Muscle of arm (tissue), 12 donors: Measurements from ENCODE around the gene HBG1. TPM values are rescaled to one million over a fixed set of nuclear protein-coding genes. Genes with fewer than 3 reads are reported as not detected.
"Not testable (repeated sequence)": the region's sequence is repeated elsewhere in the genome, so short reads cannot be mapped to it uniquely, and the experiment has no call there.

Experiments used
- DNase-seq: peaks from one replicate; pipeline ENCODE4 v3.0.0-alpha.2; 2013
- polyA plus RNA-seq, 12 donors: library from polyadenylated mRNA; unstranded; fragments of 120-200 nt; gene quantifications; one replicate each; pipeline ENCODE4 v1.2.1, GENCODE V29; 2013; ENCODE audit not compliant: insufficient read length in 12 of 12

Gene HBG1
- polyA plus RNA-seq, 12 donors, result 4.2 to 8,722 (median 70.4) TPM; not detected in 1

GRCh38 chr11:5251746-5252145, 2.1 kb upstream of the HBG1 start:
- no peak for DNase-seq

DNA sequence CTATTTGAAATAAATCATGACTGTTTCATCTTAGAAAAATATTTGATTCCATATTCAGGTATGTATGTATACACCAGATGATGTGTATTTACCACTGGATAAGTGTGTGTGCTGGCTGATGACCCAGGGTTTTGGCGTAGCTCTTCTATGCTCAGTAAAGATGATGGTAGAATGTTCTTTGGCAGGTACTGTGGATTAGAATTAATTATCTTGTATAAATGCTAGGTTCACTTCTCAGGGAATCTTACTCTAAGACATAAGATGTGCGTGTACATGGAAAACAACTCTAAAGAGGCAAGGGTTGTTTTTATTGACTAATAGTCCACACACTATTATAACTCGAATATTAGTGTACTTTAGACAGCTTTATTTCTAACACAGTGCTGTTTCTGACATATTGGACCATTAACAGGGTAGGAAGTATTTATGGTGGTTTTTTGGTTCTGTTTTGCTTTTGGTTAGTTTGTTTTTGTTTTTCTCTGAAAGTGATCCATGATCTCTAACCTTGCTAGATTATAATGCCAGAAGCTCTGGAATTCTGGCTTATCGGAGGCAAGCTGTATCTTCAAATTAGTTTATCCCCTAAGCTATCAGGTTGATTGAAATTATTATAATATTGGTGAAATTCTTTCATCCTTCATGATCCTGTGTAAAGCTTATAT, 1.0 kb upstream of the HBG1 start:
- DNase-seq, result no peak

GRCh38 chr11:5248498-5248897, 1.2 kb downstream of the HBG1 start:
- not testable (repeated sequence) for DNase-seq

DNA sequence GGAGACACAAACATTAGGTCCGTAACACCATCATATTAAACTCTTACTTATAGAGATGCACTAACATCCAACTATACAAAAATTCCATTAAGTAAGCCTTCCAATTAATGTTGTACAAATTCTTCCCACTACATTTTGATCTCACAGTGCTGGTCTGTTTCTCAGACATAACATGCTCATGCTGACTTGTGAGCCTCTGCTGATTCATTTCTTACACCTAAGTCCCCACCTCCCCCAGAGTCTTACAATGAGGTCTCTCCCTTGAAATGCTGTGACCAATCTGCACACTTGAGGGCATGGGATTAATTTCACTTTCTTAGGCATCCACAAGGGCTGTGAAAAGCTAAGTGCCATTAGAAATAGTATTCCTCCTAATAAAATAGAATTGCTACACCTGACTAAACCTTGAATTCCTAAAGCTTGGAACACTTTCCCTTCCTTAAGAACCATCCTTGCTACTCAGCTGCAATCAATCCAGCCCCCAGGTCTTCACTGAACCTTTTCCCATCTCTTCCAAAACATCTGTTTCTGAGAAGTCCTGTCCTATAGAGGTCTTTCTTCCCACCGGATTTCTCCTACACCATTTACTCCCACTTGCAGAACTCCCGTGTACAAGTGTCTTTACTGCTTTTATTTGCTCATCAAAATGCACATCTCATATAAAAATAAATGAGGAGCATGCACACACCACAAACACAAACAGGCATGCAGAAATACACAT, 2.0 kb downstream of the HBG1 start:
- DNase-seq, result no peak

GRCh38 chr11:5246772-5247471, 2.7 kb downstream of the HBG1 start:
- no peak for DNase-seq

DNA sequence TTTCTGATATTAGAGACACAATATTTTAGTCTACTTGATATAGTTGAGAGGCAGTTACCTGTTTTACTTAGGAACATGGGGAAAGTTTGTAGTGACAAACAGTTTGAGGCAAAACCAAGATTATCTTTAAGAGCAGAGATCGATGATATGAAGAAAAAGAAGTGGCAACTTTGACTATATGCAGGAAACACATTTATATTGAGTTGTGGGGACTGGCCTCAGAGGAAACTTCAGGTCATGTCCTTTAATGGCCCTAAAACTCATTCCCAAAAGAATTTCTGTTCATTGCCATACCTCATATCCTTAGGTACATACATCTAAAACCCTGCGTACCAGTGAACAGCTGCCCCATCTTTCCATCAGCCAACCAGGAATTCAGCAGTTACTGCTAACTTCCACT, 4.5 kb downstream of the HBG1 start:
- no peak for DNase-seq

GRCh38 chr11:5243816-5244180, 5.9 kb downstream of the HBG1 start:
- DNase-seq, result no peak

GRCh38 chr11:5242933-5243815, 6.5 kb downstream of the HBG1 start:
- no peak for DNase-seq

DNA sequence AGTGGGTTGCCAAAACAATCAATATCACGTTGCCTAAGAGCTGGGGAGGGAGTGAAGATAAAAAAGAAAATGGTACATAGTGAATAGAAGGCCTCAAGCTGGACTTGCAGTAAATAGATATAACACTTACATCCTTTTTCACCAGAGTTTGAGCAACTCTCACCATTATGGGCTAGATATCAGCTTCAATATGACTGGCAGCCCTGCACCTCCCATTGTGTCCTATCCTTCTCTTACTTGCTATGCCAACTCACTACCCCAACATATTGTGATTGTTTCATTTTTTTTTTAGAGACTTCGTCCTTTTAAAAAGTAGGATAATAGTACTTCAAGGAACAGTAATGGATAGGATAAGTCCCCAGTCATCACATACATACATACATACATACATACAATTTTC, 7.4 kb downstream of the HBG1 start:
- no peak for DNase-seq

DNA sequence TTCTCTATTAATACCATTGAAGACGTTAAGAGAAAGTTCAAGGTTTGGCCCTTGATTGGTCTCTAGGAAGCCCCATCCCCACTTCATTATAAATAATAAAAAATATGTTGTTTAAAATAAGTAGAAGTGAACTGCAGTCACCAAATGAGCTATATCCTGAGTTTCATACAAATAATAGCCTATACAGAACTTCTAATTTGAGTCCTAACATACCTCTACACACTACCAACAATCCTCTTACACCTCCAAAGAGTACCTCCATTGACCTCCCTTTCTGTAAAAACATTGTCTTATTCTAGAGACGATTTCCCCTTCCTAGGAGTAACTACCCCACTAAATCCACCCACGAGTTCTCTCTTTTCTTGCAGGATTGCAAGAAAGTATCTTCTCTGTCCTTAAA, 8.2 kb downstream of the HBG1 start:
- DNase-seq, result no peak

GRCh38 chr11:5240458-5240857, 9.2 kb downstream of the HBG1 start:
- DNase-seq, result no peak

DNA sequence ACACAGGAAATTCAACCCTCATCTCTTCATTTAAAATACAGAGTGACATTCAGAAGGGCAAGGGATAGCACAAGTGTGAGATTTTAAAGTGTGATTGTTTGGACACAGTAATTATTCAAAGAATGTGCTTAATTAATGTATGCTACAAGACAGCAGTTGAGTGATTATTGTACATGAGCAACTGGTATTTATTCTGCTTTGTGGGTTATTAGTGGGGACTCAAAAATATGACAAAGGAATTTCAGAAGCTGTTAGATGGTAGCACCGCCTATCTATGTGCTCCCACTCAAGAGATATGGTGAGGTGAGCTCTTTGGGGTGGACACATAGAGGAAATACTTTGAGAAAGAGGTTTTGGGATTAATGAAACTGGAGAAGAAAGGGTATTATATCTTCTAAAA, 9.6 kb downstream of the HBG1 start:
- no peak for DNase-seq

DNA sequence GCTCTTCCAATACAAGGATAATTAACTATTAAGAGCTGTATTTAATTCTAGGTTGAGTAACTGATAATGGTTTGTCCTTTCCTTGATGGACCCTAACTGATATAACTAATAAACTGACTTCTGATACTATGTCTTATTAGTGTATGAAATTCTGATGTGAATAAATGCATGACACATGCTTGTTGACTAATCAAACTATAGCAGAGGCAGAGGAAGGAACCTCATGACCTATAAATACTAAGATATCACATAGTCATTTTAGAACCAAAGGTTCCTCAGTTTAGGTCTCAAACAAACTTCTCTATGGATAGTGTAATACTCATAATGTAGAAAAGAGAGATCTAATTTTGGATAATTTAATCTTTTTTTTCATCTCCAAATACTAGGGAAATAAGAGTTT, 10.6 kb downstream of the HBG1 start:
- DNase-seq, result no peak

DNA sequence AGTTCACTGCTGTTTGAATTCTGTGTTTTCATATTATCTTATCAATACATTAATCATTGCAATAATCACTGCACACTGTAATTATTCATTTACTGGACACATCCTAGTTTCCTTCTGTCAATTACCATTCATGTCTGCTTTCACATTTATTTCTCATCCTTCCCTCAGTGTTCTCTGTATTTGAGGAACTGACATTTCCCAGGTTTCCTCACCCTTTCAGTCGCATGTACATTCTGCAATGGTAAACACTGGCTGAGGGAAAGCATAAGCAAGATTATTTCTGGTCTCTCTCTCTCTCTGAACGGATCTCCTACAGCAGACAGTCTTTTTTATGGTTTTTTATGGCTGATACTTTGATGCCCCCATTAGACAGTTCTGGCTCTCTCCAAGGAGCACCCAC, 11.2 kb downstream of the HBG1 start:
- DNase-seq, result no peak

GRCh38 chr11:5237420-5237819, 12.2 kb downstream of the HBG1 start:
- no peak for DNase-seq

DNA sequence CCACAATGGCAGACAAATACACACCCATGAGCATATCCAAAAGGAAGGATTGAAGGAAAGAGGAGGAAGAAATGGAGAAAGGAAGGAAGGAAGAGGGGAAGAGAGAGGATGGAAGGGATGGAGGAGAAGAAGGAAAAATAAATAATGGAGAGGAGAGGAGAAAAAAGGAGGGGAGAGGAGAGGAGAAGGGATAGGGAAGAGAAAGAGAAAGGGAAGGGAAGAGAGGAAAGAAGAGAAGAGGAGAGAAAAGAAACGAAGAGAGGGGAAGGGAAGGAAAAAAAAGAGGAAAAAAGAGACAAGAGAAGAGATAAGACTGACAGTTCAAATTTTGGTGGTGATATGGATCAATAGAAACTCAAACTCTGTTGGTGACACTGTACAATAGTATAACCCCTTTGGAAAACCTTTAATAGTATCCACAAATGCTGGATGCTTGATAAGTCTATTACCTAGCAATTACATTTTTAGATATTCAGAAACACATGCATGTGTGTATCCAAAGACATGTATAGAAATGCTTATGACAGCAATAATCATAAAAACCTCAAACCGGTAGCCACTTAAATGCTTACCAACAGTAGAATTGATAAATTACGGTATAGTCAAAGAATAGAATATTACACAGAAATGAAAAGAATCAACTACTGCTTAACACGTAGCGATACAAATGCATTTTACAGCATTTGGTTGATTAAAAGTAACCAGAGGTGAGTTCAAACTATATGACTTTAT, 14.1 kb downstream of the HBG1 start:
- no peak for DNase-seq

- no peak for DNase-seq
Measured at GRCh38 chr11:5234381-5234834, 15.2 kb downstream of the HBG1 start, which contains the start of gene HBD. TSS of gene HBD (minus strand) at chr11:5234483. CDS start at chr11:5234433, 50 bp downstream.

DNA sequence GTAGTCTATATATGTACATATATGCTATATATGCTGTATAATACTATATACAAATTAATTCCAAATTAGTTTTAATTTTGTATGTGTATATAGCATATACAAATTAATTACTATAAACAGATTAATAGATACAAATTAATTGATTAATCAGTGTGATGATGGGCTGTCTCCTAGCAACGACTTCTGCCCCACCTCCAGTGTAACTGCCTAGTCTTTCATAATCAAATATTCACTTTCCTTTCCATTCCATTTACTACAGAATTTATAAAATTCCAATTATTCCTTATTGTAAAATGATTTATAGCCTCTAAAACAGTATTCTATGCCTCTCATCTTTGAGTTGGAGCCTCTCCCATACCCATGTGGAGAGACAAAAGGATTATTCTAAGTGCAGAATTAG, 16.4 kb downstream of the HBG1 start:
- no peak for DNase-seq

DNA sequence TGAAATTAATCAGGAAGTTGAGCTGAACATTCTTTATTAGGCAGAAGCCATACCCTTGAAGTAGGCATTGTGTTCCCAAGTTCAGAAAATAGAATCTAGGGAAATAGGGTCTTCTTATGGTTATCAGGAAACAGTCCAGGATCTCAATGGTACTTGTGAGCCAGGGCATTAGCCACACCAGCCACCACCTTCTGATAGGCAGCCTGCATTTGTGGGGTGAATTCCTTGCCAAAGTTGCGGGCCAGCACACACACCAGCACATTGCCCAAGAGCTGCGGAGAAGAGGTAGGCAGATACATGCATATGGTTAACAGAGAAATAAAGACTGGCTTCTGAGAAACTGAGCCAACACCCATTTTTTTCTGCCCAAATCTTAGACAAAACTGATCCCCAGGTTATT, 16.8 kb downstream of the HBG1 start:
- no peak for DNase-seq

DNA sequence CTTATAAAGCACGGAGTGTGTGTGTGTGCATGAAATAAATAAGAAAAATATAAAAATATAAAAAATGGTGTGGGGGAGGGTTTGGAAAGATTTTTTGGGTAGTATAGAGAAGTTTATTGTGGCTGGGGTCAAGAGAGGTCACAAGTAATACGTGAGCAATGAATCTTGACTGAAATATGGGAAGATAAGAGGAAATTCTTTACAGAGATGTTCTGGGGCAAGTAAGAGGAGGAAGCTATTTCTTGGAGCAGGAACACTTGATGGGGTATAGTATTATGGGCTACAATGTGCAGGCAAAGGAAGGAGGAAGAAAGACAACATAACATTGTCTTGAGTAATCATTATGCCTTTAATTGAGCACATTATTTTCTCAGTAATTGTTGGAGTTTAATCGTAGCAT, 17.5 kb downstream of the HBG1 start:
- no peak for DNase-seq

GRCh38 chr11:5231111-5231510, 18.5 kb downstream of the HBG1 start:
- DNase-seq, result no peak
